HCT116 (cell line): ENCODE results near the gene TULP4. TPM values are rescaled to one million over a fixed set of nuclear protein-coding genes. Genes with fewer than 3 reads are reported as not detected.

Source experiments
- ATAC-seq: fragments of 200-7000 bp; cut with Tn5 transposase; 2 replicates; pipeline ENCODE4 v1.9.1; 2020; ENCODE audit warnings: mild to moderate bottlenecking, moderate library complexity
- BruUV-seq: library from RNA; stranded (reverse); fragments of 400-500 nt; replicated peaks from 2 replicates; lab custom pipeline; 2021; lab: Mats Ljungman, UMichigan
- CTCF ChIA-PET: fragments of 300-600 bp; sonication (Branson Sonifier 250); formaldehyde crosslinking; loops from one replicate; lab custom pipeline; 2021; ENCODE audit warnings: antibody characterized with exemption; lab: Charles Lee
- POLR2A ChIA-PET: fragments of 300-600, 350-600 bp; sonication (Branson Sonifier 250); formaldehyde crosslinking; loops from one replicate; lab custom pipeline; 2021; ENCODE audit warnings: antibody characterized with exemption; lab: Charles Lee
- RAD21 ChIA-PET, 2 experiments: fragments of 300-600 bp; sonication (Branson Sonifier 250); formaldehyde crosslinking; loops; one replicate each; lab custom pipeline; 2023; ENCODE audit warnings: low total read pairs in 2 of 2; ENCODE audit not compliant: uncharacterized antibody in 2 of 2, unreplicated experiment in 2 of 2, low non-redundant PET in 1 of 2; lab: Charles Lee
- DNase-seq: peaks from one replicate; pipeline ENCODE4 v3.0.0-alpha.2; 2010; ENCODE audit warnings: low read depth, low spot score
- H2AFZ ChIP-seq: fragments of 200-600 bp; shearing (Covaris generic), sonication (generic); 2 replicates; pipeline ENCODE4 v1.6.1; 2017; ENCODE audit warnings: low read depth, mixed run types, mixed read lengths, antibody characterized with exemption, low read length; ENCODE audit not compliant: poor library complexity, severe bottlenecking
- H3K27ac ChIP-seq: 2 replicates; pipeline ENCODE4 v1.5.1; 2012; ENCODE audit warnings: low read depth, low read length
- H3K27me3 ChIP-seq: fragments of 200-600 bp; sonication (generic); 2 replicates; pipeline ENCODE4 v1.6.1; 2016; ENCODE audit warnings: mixed run types, low read length, mixed read lengths; ENCODE audit not compliant: insufficient read depth
- H3K36me3 ChIP-seq, 2 experiments: fragments of 200-500 bp in 1 of 2; fragments of 200-600 bp in 1 of 2; sonication (Bioruptor generic) in 1 of 2; sonication (generic) in 1 of 2; 2 replicates each; pipeline versions ENCODE4 v1.5.1 to v1.6.1; 2014 to 2016; ENCODE audit warnings: low read length in 2 of 2, inconsistent platforms in 1 of 2, mixed read lengths in 1 of 2, mixed run types in 1 of 2; ENCODE audit not compliant: insufficient read depth in 2 of 2, control insufficient read depth in 1 of 2
- H3K4me1 ChIP-seq, 2 experiments: fragments of 200-600 bp in 1 of 2; sonication (generic) in 1 of 2; 2 replicates each; pipeline versions ENCODE4 v1.5.1 to v1.6.1; 2012 to 2017; ENCODE audit warnings: low read length in 2 of 2, inconsistent platforms in 1 of 2, mild to moderate bottlenecking in 1 of 2, mixed read lengths in 1 of 2, mixed run types in 1 of 2, moderate library complexity in 1 of 2; ENCODE audit not compliant: insufficient read depth in 2 of 2, control insufficient read depth in 1 of 2
- H3K4me2 ChIP-seq: fragments of 200-600 bp; sonication (generic); 2 replicates; pipeline ENCODE4 v1.6.1; 2017; ENCODE audit warnings: mixed run types, low read length, mixed read lengths
- H3K4me3 ChIP-seq, 2 experiments: fragments of 200-600 bp in 1 of 2; sonication (generic) in 1 of 2; replicated peaks in 1 of 2; 2 replicates each; pipeline ENCODE4 v1.5.1; 2011 to 2016; ENCODE audit warnings: low read length in 2 of 2, control low read depth in 1 of 2, low read depth in 1 of 2, mild to moderate bottlenecking in 1 of 2, mixed read lengths in 1 of 2, mixed run types in 1 of 2
- H3K79me2 ChIP-seq: fragments of 200-600 bp; sonication (generic); 2 replicates; pipeline ENCODE4 v1.6.1; 2017; ENCODE audit warnings: mild to moderate bottlenecking, mixed run types, low read length, moderate library complexity, mixed read lengths; ENCODE audit not compliant: insufficient read depth
- H3K9ac ChIP-seq: fragments of 200-600 bp; sonication (generic); 2 replicates; pipeline ENCODE4 v1.6.1; 2016; ENCODE audit warnings: low read length, mixed read lengths
- H3K9me2 ChIP-seq: fragments of 200-600 bp; sonication (generic), shearing (Covaris generic); 2 replicates; pipeline ENCODE4 v1.6.1; 2017; ENCODE audit warnings: mixed run types, mild to moderate bottlenecking, moderate library complexity; ENCODE audit not compliant: insufficient read depth
- H3K9me3 ChIP-seq, 2 experiments: fragments of 200-500 bp in 1 of 2; fragments of 200-600 bp in 1 of 2; sonication (Bioruptor generic) in 1 of 2; sonication (generic) in 1 of 2; 2 replicates each; pipeline ENCODE4 v1.6.1; 2014 to 2017; ENCODE audit warnings: low read length in 2 of 2, mixed read lengths in 2 of 2, inconsistent platforms in 1 of 2, low read depth in 1 of 2, mild to moderate bottlenecking in 1 of 2, mixed run types in 1 of 2, moderate library complexity in 1 of 2; ENCODE audit not compliant: control insufficient read depth in 1 of 2, insufficient read depth in 1 of 2
- H4K20me1 ChIP-seq: fragments of 200-600 bp; sonication (generic), shearing (Covaris generic); 2 replicates; pipeline ENCODE4 v1.6.1; 2017; ENCODE audit warnings: mixed run types, mild to moderate bottlenecking, moderate library complexity; ENCODE audit not compliant: insufficient read depth
- EZH2phosphoT487 ChIP-seq: fragments of 200-600 bp; IDR thresholded peaks from 2 replicates; pipeline ENCODE4 v1.6.1; 2018; ENCODE audit warnings: antibody characterized with exemption, borderline replicate concordance
- FOSL1 ChIP-seq: IDR thresholded peaks from 2 replicates; pipeline ENCODE4 v1.6.1; 2012; ENCODE audit warnings: low read depth
- JUND ChIP-seq: IDR thresholded peaks from 2 replicates; pipeline ENCODE4 v1.6.1; 2012
- POLR2A ChIP-seq: IDR thresholded peaks from 2 replicates; pipeline ENCODE4 v1.7.0; 2011; ENCODE audit warnings: borderline replicate concordance; ENCODE audit not compliant: insufficient read depth, insufficient read length; ENCODE audit errors: extremely low read depth
- POLR2AphosphoS5 ChIP-seq: IDR thresholded peaks from 2 replicates; pipeline ENCODE4 v1.6.1; 2011; ENCODE audit warnings: mild to moderate bottlenecking, low read depth, low read length, moderate library complexity
- RAD21 ChIP-seq: IDR thresholded peaks from 2 replicates; pipeline ENCODE4 v1.6.1; 2012; ENCODE audit warnings: low read depth, mild to moderate bottlenecking
- SP1 ChIP-seq: IDR thresholded peaks from 2 replicates; pipeline ENCODE4 v1.6.1; 2012; ENCODE audit warnings: low read depth
- intact Hi-C: fragments of 100-400 bp; cut with micrococcal nuclease; formaldehyde crosslinking; loops from 2 replicates; pipeline ENCODE4 v1.10.0; 2022
- total RNA-seq: library from RNA; stranded (reverse); gene quantifications from one replicate; pipeline ENCODE4 v1.2.1, GENCODE V29; 2021; ENCODE audit not compliant: unreplicated experiment
- TF ChIP-seq, protein P1 (sequence below): IDR thresholded peaks from 2 replicates; pipeline ENCODE4 v1.6.1; 2012; ENCODE audit warnings: low read depth
- TF ChIP-seq, protein P2 (sequence below): IDR thresholded peaks from 2 replicates; pipeline ENCODE4 v1.6.1; 2012
- TF ChIP-seq, protein P3 (sequence below), 3 experiments: fragments of 200-600 bp in 1 of 3; sonication (generic) in 1 of 3; IDR thresholded peaks in 2 of 3; conservative IDR thresholded peaks in 1 of 3; 2 replicates each; pipeline ENCODE4 v1.5.1; 2012 to 2017; ENCODE audit warnings: low read depth in 2 of 3, low read length in 2 of 3, antibody characterized with exemption in 1 of 3, borderline replicate concordance in 1 of 3, control low read depth in 1 of 3, mild to moderate bottlenecking in 1 of 3, mixed read lengths in 1 of 3, mixed run types in 1 of 3, moderate library complexity in 1 of 3; ENCODE audit not compliant: insufficient read depth in 1 of 3

The TULP4 gene
- total RNA-seq, 1 experiment from 2014 or later = 70.8 TPM

DNA sequence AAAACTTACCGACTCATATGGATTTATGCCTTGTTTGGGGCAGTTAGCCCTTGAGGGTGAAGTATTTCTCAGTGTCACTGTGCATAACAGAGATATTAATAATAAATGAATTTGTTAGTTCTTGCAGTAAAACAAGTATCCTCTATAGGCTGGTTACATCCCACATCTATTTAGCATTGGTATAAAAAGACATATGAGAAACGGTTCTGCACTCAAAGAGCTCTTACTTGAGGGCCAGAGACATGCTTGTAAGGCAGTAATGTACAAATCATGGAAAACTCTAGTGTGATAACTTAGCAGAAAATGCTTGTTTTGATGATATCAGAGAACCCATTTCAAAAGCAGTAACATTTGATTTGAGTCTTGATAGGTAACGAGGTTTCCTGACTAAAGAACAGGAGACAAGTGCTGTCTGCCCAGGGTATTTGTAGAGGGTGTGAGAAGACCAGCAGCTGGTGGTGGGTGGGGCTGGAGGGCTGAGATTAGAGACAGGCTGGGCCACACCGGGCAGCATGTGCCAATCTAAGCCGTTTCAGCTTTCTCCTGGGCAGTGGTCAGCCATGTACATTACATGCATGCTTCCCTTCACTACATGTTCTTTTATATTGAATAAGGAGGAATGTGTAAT lies 46.3 kb downstream of the TULP4 start:
- Histone ChIP-seq H3K9ac (no peak overlapping the region), H3K79me2 (peaks cover 39% of the 10 kb centered on the region), H2AFZ (no peak overlapping the region), H3K4me2 (no peak overlapping the region), H3K4me1 (no peaks in the 10 kb centered on the region), H3K4me3 (no peak overlapping the region), H3K36me3 (no peaks in the 10 kb centered on the region), H3K9me2 (no peaks in the 10 kb centered on the region), H3K27ac (no peak overlapping the region), H3K9me3 (no peaks in the 10 kb centered on the region), H3K27me3 (no peaks in the 10 kb centered on the region), H4K20me1 (no peaks in the 10 kb centered on the region)
- intact Hi-C loops = no loop called here
- TF ChIP-seq JUND (no peak), SP1 (no peak)
- TF ChIP-seq, protein P1, sequence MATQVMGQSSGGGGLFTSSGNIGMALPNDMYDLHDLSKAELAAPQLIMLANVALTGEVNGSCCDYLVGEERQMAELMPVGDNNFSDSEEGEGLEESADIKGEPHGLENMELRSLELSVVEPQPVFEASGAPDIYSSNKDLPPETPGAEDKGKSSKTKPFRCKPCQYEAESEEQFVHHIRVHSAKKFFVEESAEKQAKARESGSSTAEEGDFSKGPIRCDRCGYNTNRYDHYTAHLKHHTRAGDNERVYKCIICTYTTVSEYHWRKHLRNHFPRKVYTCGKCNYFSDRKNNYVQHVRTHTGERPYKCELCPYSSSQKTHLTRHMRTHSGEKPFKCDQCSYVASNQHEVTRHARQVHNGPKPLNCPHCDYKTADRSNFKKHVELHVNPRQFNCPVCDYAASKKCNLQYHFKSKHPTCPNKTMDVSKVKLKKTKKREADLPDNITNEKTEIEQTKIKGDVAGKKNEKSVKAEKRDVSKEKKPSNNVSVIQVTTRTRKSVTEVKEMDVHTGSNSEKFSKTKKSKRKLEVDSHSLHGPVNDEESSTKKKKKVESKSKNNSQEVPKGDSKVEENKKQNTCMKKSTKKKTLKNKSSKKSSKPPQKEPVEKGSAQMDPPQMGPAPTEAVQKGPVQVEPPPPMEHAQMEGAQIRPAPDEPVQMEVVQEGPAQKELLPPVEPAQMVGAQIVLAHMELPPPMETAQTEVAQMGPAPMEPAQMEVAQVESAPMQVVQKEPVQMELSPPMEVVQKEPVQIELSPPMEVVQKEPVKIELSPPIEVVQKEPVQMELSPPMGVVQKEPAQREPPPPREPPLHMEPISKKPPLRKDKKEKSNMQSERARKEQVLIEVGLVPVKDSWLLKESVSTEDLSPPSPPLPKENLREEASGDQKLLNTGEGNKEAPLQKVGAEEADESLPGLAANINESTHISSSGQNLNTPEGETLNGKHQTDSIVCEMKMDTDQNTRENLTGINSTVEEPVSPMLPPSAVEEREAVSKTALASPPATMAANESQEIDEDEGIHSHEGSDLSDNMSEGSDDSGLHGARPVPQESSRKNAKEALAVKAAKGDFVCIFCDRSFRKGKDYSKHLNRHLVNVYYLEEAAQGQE = no peak
- no peak for ATAC-seq
- DNase-seq = no peak
- no TSS peak for BruUV-seq
- ChIA-PET CTCF (no interaction called here), POLR2A (no interaction called here), RAD21 (no interaction called here)

DNA sequence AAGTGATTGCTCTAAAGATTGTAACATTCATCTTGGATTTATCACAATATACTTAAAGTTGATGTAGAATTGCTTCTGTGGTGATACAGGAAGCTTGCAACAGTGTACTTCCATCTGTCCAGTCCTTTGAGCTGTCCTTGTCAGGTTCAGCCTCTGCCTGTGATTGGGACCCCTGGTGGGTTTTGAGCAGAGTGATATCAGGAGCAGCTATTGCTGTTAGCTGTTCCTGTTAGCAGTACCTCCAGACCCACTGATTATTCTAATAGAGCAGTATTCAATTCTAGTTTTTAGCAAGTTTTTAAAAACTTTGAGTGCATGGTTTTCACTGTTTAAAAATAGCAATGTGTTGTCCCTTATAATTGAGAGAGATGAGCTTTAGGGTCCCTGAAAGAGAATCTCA lies 48.8 kb downstream of the TULP4 start:
- no peak overlapping the region for H3K9ac ChIP-seq
- DNase-seq (no peak), ATAC-seq (no peak)
- RAD21 ChIA-PET = no interaction called here
- H3K27me3 ChIP-seq = no peaks in the 10 kb centered on the region
- intact Hi-C loops = no loop called here
- H3K79me2 ChIP-seq = peaks cover 29% of the 10 kb centered on the region
- no peaks in the 10 kb centered on the region for H3K4me1 ChIP-seq
- H3K9me2 ChIP-seq = no peaks in the 10 kb centered on the region
- H3K27ac ChIP-seq = no peak overlapping the region
- no peak overlapping the region for H2AFZ ChIP-seq
- BruUV-seq = no TSS peak
- no peaks in the 10 kb centered on the region for H3K9me3 ChIP-seq
- no peak overlapping the region for H3K4me3 ChIP-seq
- H3K4me2 ChIP-seq = no peak overlapping the region
- H4K20me1 ChIP-seq = no peaks in the 10 kb centered on the region
- H3K36me3 ChIP-seq = no peaks in the 10 kb centered on the region
- POLR2A ChIA-PET = no interaction called here
- CTCF ChIA-PET = no interaction called here
- TF ChIP-seq POLR2AphosphoS5 = no peak
- TF ChIP-seq SP1 = no peak
- no peak for TF ChIP-seq EZH2phosphoT487
- TF ChIP-seq, protein P1 = no peak
- TF ChIP-seq, protein P2, sequence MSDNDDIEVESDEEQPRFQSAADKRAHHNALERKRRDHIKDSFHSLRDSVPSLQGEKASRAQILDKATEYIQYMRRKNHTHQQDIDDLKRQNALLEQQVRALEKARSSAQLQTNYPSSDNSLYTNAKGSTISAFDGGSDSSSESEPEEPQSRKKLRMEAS = no peak
- no peak for TF ChIP-seq POLR2A
- TF ChIP-seq JUND = no peak
- TF ChIP-seq, protein P3, sequence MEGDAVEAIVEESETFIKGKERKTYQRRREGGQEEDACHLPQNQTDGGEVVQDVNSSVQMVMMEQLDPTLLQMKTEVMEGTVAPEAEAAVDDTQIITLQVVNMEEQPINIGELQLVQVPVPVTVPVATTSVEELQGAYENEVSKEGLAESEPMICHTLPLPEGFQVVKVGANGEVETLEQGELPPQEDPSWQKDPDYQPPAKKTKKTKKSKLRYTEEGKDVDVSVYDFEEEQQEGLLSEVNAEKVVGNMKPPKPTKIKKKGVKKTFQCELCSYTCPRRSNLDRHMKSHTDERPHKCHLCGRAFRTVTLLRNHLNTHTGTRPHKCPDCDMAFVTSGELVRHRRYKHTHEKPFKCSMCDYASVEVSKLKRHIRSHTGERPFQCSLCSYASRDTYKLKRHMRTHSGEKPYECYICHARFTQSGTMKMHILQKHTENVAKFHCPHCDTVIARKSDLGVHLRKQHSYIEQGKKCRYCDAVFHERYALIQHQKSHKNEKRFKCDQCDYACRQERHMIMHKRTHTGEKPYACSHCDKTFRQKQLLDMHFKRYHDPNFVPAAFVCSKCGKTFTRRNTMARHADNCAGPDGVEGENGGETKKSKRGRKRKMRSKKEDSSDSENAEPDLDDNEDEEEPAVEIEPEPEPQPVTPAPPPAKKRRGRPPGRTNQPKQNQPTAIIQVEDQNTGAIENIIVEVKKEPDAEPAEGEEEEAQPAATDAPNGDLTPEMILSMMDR (IDR thresholded peaks at IDR 0.05 in 2 of 3, conservative IDR thresholded peaks at IDR 0.05 in 1 of 3; ENCODE audit: borderline replicate concordance in 1 of 3, insufficient read depth in 1 of 3, low read depth in 2 of 3, low read length in 2 of 3) = no peak
- TF ChIP-seq RAD21 = no peak
- TF ChIP-seq FOSL1 = no peak
